K562 (cell line): ENCODE measurements around the gene TMEM45B. TPM values are rescaled to one million over a fixed set of nuclear protein-coding genes. Genes with fewer than 3 reads are reported as not detected.

ENCODE experiments used
- ARID4B ChIP-seq: sonication (generic); formaldehyde crosslinking; IDR thresholded peaks from 2 replicates; pipeline ENCODE4 v1.8.0; 2022; ENCODE audit warnings: mild to moderate bottlenecking, missing genetic modification reagents
- E2F6 ChIP-seq, 2 experiments: IDR thresholded peaks; 2 replicates each; pipeline ENCODE4 v1.6.1; 2011; ENCODE audit warnings: borderline replicate concordance in 1 of 2, control low read depth in 1 of 2, low read depth in 1 of 2, low read length in 1 of 2, mild to moderate bottlenecking in 1 of 2, mixed read lengths in 1 of 2, moderate library complexity in 1 of 2; ENCODE audit not compliant: insufficient read depth in 1 of 2, insufficient read length in 1 of 2, poor library complexity in 1 of 2, severe bottlenecking in 1 of 2; ENCODE audit errors: extremely low read depth in 1 of 2
- GABPB1 ChIP-seq: sonication (generic); formaldehyde crosslinking; IDR thresholded peaks from 2 replicates; pipeline ENCODE4 v1.8.0; 2022; ENCODE audit warnings: mild to moderate bottlenecking, missing genetic modification reagents
- HDAC1 ChIP-seq, 2 experiments: fragments of 450-650 bp; IDR thresholded peaks; 2 replicates each; pipeline ENCODE4 v1.6.1; 2016 to 2017; ENCODE audit warnings: inconsistent platforms in 1 of 2, mild to moderate bottlenecking in 1 of 2, moderate library complexity in 1 of 2
- MCM2 ChIP-seq: fragments of 450-650 bp; IDR thresholded peaks from 2 replicates; pipeline ENCODE4 v1.6.1; 2017; ENCODE audit warnings: low read depth, mild to moderate bottlenecking
- NKRF ChIP-seq: fragments of 450-650 bp; IDR thresholded peaks from 2 replicates; pipeline ENCODE4 v1.6.1; 2016; ENCODE audit warnings: borderline replicate concordance
- PHF8 ChIP-seq: fragments of 200-600 bp; sonication (generic); IDR thresholded peaks from 2 replicates; pipeline ENCODE4 v1.6.1; 2012; ENCODE audit warnings: mixed run types, mild to moderate bottlenecking, inconsistent platforms, low read length, moderate library complexity, borderline replicate concordance
- PML ChIP-seq: IDR thresholded peaks from 2 replicates; pipeline ENCODE4 v1.6.1; 2012; ENCODE audit warnings: low read length, inconsistent platforms
- POLR2B ChIP-seq: fragments of 450-650 bp; IDR thresholded peaks from 2 replicates; pipeline ENCODE4 v1.6.1; 2018; ENCODE audit warnings: low read depth; ENCODE audit not compliant: partially characterized antibody
- PREB ChIP-seq: sonication (generic); formaldehyde crosslinking; IDR thresholded peaks from 2 replicates; pipeline ENCODE4 v1.8.1; 2023; ENCODE audit warnings: mild to moderate bottlenecking, missing genetic modification reagents
- RB1 ChIP-seq: fragments of 450-650 bp; IDR thresholded peaks from 2 replicates; pipeline ENCODE4 v1.6.1; 2017; ENCODE audit warnings: low read depth, mild to moderate bottlenecking
- RBM22 ChIP-seq: fragments of 200-400 bp; formaldehyde crosslinking; IDR thresholded peaks from 2 replicates; pipeline ENCODE4 v1.6.1; 2018; ENCODE audit warnings: low read length, low read depth; ENCODE audit not compliant: poor library complexity, severe bottlenecking
- SP1 ChIP-seq: sonication (generic); formaldehyde crosslinking; IDR thresholded peaks from 2 replicates; pipeline ENCODE4 v1.8.1; 2022; ENCODE audit warnings: mild to moderate bottlenecking, missing genetic modification reagents
- TAF1 ChIP-seq: IDR thresholded peaks from 2 replicates; pipeline ENCODE4 v1.6.1; 2011; ENCODE audit warnings: mild to moderate bottlenecking, low read length, moderate library complexity; ENCODE audit not compliant: insufficient read depth, control insufficient read depth, severe bottlenecking; ENCODE audit errors: extremely low read depth
- ZC3H4 ChIP-seq: sonication (generic); formaldehyde crosslinking; IDR thresholded peaks from 2 replicates; pipeline ENCODE4 v1.9.0; 2021; ENCODE audit warnings: missing genetic modification reagents, borderline replicate concordance
- ZNF316 ChIP-seq: fragments of 450-650 bp; IDR thresholded peaks from 2 replicates; pipeline ENCODE4 v1.6.1; 2016
- polyA plus RNA-seq, 8 experiments: library from polyadenylated mRNA; depleted of rRNA in 4 of 8; stranded (reverse) in 5 of 8; unstranded in 3 of 8; fragments of >200 nt; fragmentation: Nextera tagmentation in 2 of 8; fragmentation: Illumina TruSeq in 1 of 8; extraction: Ambion mirVana in 2 of 8; extraction: Trizol in 1 of 8; gene quantifications; 2 replicates each; pipeline versions ENCODE4 v1.2.1 to v1.2.3, GENCODE V29; 2011 to 2014; ENCODE audit warnings: inconsistent platforms in 1 of 8, missing spikeins in 1 of 8
- total RNA-seq, 7 experiments: library from RNA; depleted of rRNA in 6 of 7; stranded (reverse); fragments of >200 nt in 6 of 7; fragmentation: Illumina TruSeq in 2 of 7; extraction: Trizol in 2 of 7; gene quantifications; 2 replicates each; pipeline versions ENCODE4 v1.2.1 to v1.2.3, GENCODE V29; 2011 to 2021; ENCODE audit warnings: low replicate concordance in 1 of 7

TMEM45B gene
- total and polyA plus RNA-seq, 9 of the 15 experiments (the other 6 are each of a cell fraction or from before 2014, with no cell fraction given): 0.07 TPM; not detected in 8

GRCh38 chr11:129895126-129896041 lies 79.7 kb downstream of the TMEM45B start, which contains the start of gene NFRKB (continued):
- TF ChIP-seq NKRF (peak; percentile 46; the same call in 1 of the 2 replicates), ZC3H4 (no peak), E2F6 (IDR thresholded peaks at IDR 0.05; ENCODE audit: borderline replicate concordance in 1 of 2, extremely low read depth in 1 of 2, insufficient read depth in 1 of 2, insufficient read length in 1 of 2, low read depth in 1 of 2, low read length in 1 of 2, poor library complexity in 1 of 2, severe bottlenecking in 1 of 2) (peak in 1 of 2 experiments; percentile 42), HDAC1 (IDR thresholded peaks at IDR 0.05) (peak in 1 of 2 experiments; percentile 83; a peak in 2 of 4 replicates), POLR2B (peak; percentile 67), ZNF316 (no peak), GABPB1 (CRISPR knock-in tag) (0 out of 2 replicates have a peak, but pooled peaks have one; percentile 33), TAF1 (peak; percentile 72), PML (peak; percentile 57; the same call in 1 of the 2 replicates), PREB (CRISPR knock-in tag) (0 out of 2 replicates have a peak, but pooled peaks have one; percentile 75), RB1 (peak; percentile 33; the same call in 1 of the 2 replicates), MCM2 (no peak), SP1 (CRISPR knock-in tag) (peak; percentile 24; the same call in 1 of the 2 replicates), RBM22 (peak; percentile 34), PHF8 (peak; percentile 90; the same call in 1 of the 2 replicates), ARID4B (CRISPR knock-in tag) (peak; percentile 50; the same call in 1 of the 2 replicates)
